Activated CD4-positive, alpha-beta T cell treated with anti-CD3 and anti-CD28 coated beads, Interleukin-2, amount 10 ng/mL, durations not matched to agents 7 days and 5 days (primary cell): ENCODE measurements around the gene SLC6A13. TPM values are rescaled to one million over a fixed set of nuclear protein-coding genes. Genes with fewer than 3 reads are reported as not detected.

Source experiments
- CTCF ChIA-PET: fragments of 350-600 bp; sonication (Branson Sonifier 250); formaldehyde crosslinking; loops from one replicate; lab custom pipeline; 2021; ENCODE audit warnings: antibody characterized with exemption; lab: Charles Lee
- POLR2A ChIA-PET: fragments of 350-600 bp; sonication (Branson Sonifier 250); formaldehyde crosslinking; loops from one replicate; lab custom pipeline; 2021; ENCODE audit warnings: antibody characterized with exemption; lab: Charles Lee
- DNase-seq: peaks from one replicate; pipeline ENCODE4 v3.0.0-alpha.2; 2020
- H3K27ac Mint-ChIP-seq: one replicate; pipeline ENCODE4 v1.8.0; 2021; ENCODE audit warnings: mild to moderate bottlenecking, moderate library complexity, mixed read lengths
- H3K27me3 Mint-ChIP-seq: one replicate; pipeline ENCODE4 v1.8.0; 2021; ENCODE audit warnings: mixed read lengths
- H3K36me3 Mint-ChIP-seq: one replicate; pipeline ENCODE4 v1.8.0; 2021; ENCODE audit warnings: low read depth, mixed read lengths
- H3K4me1 Mint-ChIP-seq: one replicate; pipeline ENCODE4 v1.8.0; 2021; ENCODE audit warnings: mixed read lengths
- H3K4me3 Mint-ChIP-seq: one replicate; pipeline ENCODE4 v1.8.0; 2021; ENCODE audit warnings: mild to moderate bottlenecking, moderate library complexity, mixed read lengths
- H3K9me3 Mint-ChIP-seq: one replicate; pipeline ENCODE4 v1.8.0; 2021; ENCODE audit warnings: mixed read lengths
- total RNA-seq, 2 experiments: library from RNA; stranded (reverse); gene quantifications; one replicate each; pipeline ENCODE4 v1.2.3, GENCODE V29; 2021

The SLC6A13 gene
- total RNA-seq, 2 experiments from 2014 or later = 0.15 to 0.19 TPM

- H3K36me3 Mint-ChIP-seq = no peaks in the 10 kb centered on the region
Observed at GRCh38 chr12:257521-258321, 4.9 kb downstream of the SLC6A13 start.

DNA sequence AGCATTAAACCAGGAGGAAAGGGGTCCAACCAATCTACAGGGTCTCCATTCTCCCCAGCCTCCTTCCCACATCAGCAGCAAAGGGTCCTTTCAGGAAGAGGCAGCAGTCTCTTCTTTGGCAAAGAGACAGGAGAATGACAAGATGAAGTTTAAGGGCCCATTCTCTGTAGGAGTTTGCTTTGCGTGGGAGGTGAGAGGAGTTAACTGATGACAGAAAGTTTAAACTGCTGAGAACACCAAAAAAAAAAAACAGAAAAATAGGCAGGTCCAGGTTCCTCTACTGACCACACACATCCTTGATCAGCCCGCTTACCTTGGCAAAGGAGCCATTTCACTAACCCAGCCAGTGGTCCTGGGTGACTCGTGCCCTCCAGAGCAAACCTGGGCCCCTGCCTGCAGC is 5.7 kb downstream of the SLC6A13 start:
- POLR2A ChIA-PET = no interaction called here
- CTCF ChIA-PET = interaction anchor here (0.9 kb wide), 1 partner anchor 9 kb away, joined by 3 read pairs; no protein-coding TSS in a partner anchor
- H3K4me1 Mint-ChIP-seq = no peaks in the 10 kb centered on the region
- no peak overlapping the region for H3K4me3 Mint-ChIP-seq
- H3K27ac Mint-ChIP-seq = no peak overlapping the region
- no peaks in the 10 kb centered on the region for H3K9me3 Mint-ChIP-seq
- no peaks in the 10 kb centered on the region for H3K36me3 Mint-ChIP-seq
- no peak for DNase-seq
- peaks cover 7% of the 10 kb centered on the region for H3K27me3 Mint-ChIP-seq

More at GRCh38 chr12:257521-258321, 4.9 kb downstream of the SLC6A13 start:
- Mint-ChIP-seq H3K9me3 (no peaks in the 10 kb centered on the region), H3K27me3 (peaks cover 7% of the 10 kb centered on the region), H3K27ac (peak overlapping the region; percentile 9), H3K4me3 (no peak overlapping the region), H3K4me1 (no peaks in the 10 kb centered on the region)
- CTCF ChIA-PET = interaction anchor here (1.0 to 1.5 kb wide), 3 partner anchors 10 to 38 kb away, joined by 3 to 4 read pairs (median 4); no protein-coding TSS in a partner anchor
- POLR2A ChIA-PET = no interaction called here
- no peak for DNase-seq

DNA sequence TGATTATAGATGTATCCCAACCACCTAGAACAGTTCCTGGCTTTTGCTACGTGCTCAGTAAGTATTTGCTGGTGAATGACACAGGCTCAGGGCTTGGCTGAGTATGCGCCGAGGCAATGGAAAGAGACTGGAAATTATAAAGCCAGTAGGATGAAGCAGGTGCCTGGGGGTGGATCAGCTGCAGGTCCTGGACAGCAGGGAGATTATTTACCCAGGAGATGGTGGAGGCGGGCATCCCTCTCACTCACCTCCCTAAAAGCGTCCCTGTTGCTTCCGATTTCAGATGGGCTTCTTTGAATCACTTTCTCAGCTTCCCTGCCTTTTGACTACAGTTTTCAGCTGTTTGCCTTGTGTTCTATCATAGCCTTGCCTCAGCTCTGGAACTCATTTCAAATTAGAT is 6.4 kb downstream of the SLC6A13 start:
- H3K4me3 Mint-ChIP-seq = no peak overlapping the region
- no peak overlapping the region for H3K27ac Mint-ChIP-seq
- no peaks in the 10 kb centered on the region for H3K4me1 Mint-ChIP-seq
- no peak for DNase-seq
- no peaks in the 10 kb centered on the region for H3K9me3 Mint-ChIP-seq
- peaks cover 7% of the 10 kb centered on the region for H3K27me3 Mint-ChIP-seq
- H3K36me3 Mint-ChIP-seq = no peaks in the 10 kb centered on the region
- ChIA-PET POLR2A (no interaction called here), CTCF (interaction anchor here (0.9 kb wide), 1 partner anchor 8 kb away, joined by 3 read pairs; no protein-coding TSS in a partner anchor)

DNA sequence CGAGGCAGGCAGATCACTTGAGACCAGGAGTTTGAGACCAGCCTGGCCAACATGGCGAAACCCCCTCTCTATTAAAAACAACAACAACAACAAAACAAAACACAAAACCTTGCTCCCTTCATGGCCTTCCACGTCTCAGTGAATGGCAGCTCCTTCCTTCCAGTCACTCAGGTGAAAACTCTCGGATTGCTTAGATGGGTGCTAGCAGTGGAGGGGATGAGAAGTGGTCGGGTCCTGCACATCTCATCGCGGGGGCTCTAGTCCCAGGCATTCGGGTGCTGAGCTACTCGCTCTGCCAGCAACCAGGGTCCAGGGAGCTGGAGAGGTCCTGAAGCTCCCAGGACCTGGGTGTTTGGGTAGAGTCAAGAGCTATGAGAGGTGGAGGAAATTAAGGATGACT is 7.7 kb downstream of the SLC6A13 start:
- CTCF ChIA-PET = no interaction called here
- H3K36me3 Mint-ChIP-seq = no peaks in the 10 kb centered on the region
- no peak overlapping the region for H3K27ac Mint-ChIP-seq
- H3K9me3 Mint-ChIP-seq = no peaks in the 10 kb centered on the region
- H3K4me1 Mint-ChIP-seq = no peaks in the 10 kb centered on the region
- POLR2A ChIA-PET = no interaction called here
- H3K27me3 Mint-ChIP-seq = peaks cover 5% of the 10 kb centered on the region
- no peak overlapping the region for H3K4me3 Mint-ChIP-seq
- no peak for DNase-seq

- H3K9me3 Mint-ChIP-seq = no peaks in the 10 kb centered on the region
- ChIA-PET POLR2A (no interaction called here), CTCF (no interaction called here)
- peaks cover 8% of the 10 kb centered on the region for H3K27me3 Mint-ChIP-seq
- no peak overlapping the region for H3K4me3 Mint-ChIP-seq
- no peaks in the 10 kb centered on the region for H3K36me3 Mint-ChIP-seq
- no peak for DNase-seq
- H3K27ac Mint-ChIP-seq = no peak overlapping the region
- H3K4me1 Mint-ChIP-seq = no peaks in the 10 kb centered on the region
Observed at GRCh38 chr12:254039-254438, 8.6 kb downstream of the SLC6A13 start.

DNA sequence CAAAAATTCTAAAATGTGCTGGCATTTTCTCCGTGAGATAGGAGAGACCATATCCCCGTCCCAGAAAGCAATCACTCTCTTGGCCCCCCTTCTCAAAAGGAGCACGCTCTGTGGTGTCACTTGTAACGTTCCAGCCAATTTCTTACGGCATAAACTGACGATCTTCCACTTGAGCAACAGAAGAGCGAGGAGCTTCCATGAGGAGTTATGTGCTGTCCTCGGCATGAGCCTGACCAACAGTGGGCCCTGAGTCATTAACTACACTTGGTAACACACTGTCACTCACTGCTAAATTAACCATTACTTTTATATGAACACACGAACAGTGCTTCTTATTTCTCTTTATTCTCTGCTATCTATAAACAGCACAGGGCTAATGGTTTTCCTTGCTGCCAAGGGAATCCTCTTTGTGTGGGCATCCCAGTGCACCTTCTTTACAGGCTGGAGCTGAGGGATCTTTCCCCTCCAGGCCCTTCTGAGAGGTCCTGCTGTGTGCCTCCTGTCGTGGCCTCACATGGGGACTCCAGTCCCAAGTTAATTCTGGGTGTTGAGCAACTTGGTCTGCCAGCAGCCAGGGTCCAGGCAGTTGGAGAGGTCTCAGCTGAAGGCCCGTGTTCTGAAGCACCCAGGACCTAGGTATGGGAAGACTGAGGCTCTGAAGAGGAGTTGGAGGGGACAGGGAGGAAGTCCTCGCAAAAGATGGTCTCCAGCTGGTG is 9.4 kb downstream of the SLC6A13 start:
- Mint-ChIP-seq H3K27me3 (peaks cover 13% of the 10 kb centered on the region), H3K9me3 (no peaks in the 10 kb centered on the region), H3K4me1 (no peaks in the 10 kb centered on the region), H3K27ac (no peak overlapping the region), H3K36me3 (no peaks in the 10 kb centered on the region), H3K4me3 (no peak overlapping the region)
- ChIA-PET CTCF (no interaction called here), POLR2A (no interaction called here)
- no peak for DNase-seq

GRCh38 chr12:252636-253035 is 10.0 kb downstream of the SLC6A13 start:
- CTCF ChIA-PET = no interaction called here
- Mint-ChIP-seq H3K4me1 (no peaks in the 10 kb centered on the region), H3K27me3 (peaks cover 17% of the 10 kb centered on the region), H3K9me3 (peaks cover 4% of the 10 kb centered on the region), H3K27ac (no peak overlapping the region), H3K4me3 (no peak overlapping the region), H3K36me3 (no peaks in the 10 kb centered on the region)
- POLR2A ChIA-PET = no interaction called here
- no peak for DNase-seq

DNA sequence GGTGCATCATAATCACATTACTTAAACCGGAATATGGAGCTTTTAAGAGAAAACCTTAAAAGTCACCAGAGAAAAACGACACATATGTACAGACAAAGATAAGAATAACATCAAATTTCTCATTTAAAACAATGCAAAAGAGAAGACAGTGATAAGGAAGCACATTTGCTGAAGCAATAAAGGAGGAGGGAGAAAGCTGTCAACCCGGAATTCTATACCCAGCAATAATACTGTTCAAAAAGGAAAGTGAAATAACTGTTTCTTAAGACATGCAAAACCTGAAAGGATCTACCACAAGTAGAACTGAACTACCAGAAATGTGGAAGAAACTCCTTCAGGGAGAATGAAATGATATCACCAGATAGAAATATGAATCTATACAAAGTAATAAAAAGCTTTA is 15.4 kb downstream of the SLC6A13 start:
- H3K4me3 Mint-ChIP-seq = no peak overlapping the region
- CTCF ChIA-PET = interaction anchor here (0.6 to 1.0 kb wide), 3 partner anchors 11 to 1093 kb away, joined by 3 read pairs; no protein-coding TSS in a partner anchor

DNA sequence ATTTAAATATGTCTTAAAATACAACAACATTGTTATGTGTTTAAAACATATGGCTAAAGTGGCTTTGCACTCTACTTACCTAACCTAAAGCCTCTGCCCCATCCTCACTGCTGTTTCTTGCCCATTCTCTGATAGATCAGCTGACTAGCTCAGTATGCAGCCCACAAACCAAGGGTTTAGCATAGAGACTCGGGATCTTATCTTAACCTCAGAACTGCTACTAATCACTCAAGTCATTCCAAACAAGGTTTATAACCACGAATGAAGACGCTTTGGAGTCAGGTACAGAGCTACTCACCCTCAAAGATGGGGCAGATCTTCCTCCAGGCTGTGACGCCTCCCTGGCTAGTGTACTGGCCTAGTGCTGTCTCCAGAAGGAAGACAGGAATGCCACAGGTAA is 19.3 kb downstream of the SLC6A13 start:
- no peaks in the 10 kb centered on the region for H3K36me3 Mint-ChIP-seq
- no peaks in the 10 kb centered on the region for H3K4me1 Mint-ChIP-seq
- H3K4me3 Mint-ChIP-seq = no peak overlapping the region
- peaks cover 12% of the 10 kb centered on the region for H3K9me3 Mint-ChIP-seq
- H3K27me3 Mint-ChIP-seq = peaks cover 7% of the 10 kb centered on the region
- no peak overlapping the region for H3K27ac Mint-ChIP-seq
- ChIA-PET POLR2A (no interaction called here), CTCF (no interaction called here)
- no peak for DNase-seq

More for the DNA sequence above, 15.4 kb downstream of the SLC6A13 start:
- peaks cover 12% of the 10 kb centered on the region for H3K9me3 Mint-ChIP-seq
- peaks cover 18% of the 10 kb centered on the region for H3K27me3 Mint-ChIP-seq
- H3K27ac Mint-ChIP-seq = no peak overlapping the region
- no peaks in the 10 kb centered on the region for H3K36me3 Mint-ChIP-seq
- DNase-seq = no peak
- POLR2A ChIA-PET = no interaction called here
- H3K4me1 Mint-ChIP-seq = no peaks in the 10 kb centered on the region

- no peak for DNase-seq
- CTCF ChIA-PET = no interaction called here
Observed at GRCh38 chr12:242496-242895, 20.1 kb downstream of the SLC6A13 start.

DNA sequence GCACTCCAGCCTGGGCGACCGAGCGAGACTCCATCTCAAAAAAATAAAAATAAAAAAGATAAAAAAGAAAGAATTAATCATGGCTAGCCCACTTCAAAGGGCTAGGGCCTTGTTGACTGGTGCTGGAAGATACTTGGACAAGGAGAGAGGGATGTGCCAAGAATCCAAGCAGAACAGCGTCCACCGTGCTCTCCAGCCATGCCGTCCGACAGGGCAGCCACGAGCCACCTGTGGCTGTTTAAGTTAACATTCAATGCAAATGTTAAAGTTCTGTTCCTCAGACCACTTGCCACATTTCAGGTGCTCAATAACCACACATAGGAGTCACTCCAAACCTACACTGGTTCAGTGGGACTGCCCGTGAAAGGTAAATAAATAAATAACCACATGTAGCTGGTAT is 21.4 kb downstream of the SLC6A13 start:
- no peak overlapping the region for H3K27ac Mint-ChIP-seq
- peaks cover 5% of the 10 kb centered on the region for H3K9me3 Mint-ChIP-seq
- H3K4me1 Mint-ChIP-seq = no peaks in the 10 kb centered on the region
- no peak overlapping the region for H3K4me3 Mint-ChIP-seq
- POLR2A ChIA-PET = no interaction called here
- H3K36me3 Mint-ChIP-seq = no peaks in the 10 kb centered on the region
- DNase-seq = no peak
- no peaks in the 10 kb centered on the region for H3K27me3 Mint-ChIP-seq
- CTCF ChIA-PET = no interaction called here

More at GRCh38 chr12:242496-242895, 20.1 kb downstream of the SLC6A13 start:
- H3K9me3 Mint-ChIP-seq = peaks cover 8% of the 10 kb centered on the region
- POLR2A ChIA-PET = no interaction called here
- H3K27ac Mint-ChIP-seq = no peak overlapping the region
- peaks cover 2% of the 10 kb centered on the region for H3K27me3 Mint-ChIP-seq
- H3K4me3 Mint-ChIP-seq = no peak overlapping the region
- H3K36me3 Mint-ChIP-seq = no peaks in the 10 kb centered on the region
- no peaks in the 10 kb centered on the region for H3K4me1 Mint-ChIP-seq

DNA sequence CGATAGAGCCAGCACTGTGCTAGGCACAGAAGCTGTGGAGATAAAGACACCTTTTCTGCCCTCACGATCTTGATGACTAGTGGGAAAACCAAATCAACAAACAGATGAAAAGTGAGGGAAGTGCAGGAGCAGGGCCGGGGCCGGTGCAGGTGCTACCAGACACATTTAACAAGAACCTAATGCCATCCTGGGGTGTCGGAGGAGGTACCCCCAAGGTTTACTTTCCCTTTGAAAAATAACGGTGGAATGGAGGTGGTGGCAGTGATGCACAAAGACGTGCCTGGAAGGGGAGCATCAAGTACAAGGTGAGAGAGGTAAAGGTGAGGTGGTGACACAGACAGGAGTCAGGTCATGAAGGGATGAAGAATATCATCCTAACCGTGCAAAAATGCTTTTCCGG is 22.1 kb downstream of the SLC6A13 start:
- no peaks in the 10 kb centered on the region for H3K27me3 Mint-ChIP-seq
- H3K9me3 Mint-ChIP-seq = peaks cover 11% of the 10 kb centered on the region

More for the DNA sequence above, 22.1 kb downstream of the SLC6A13 start:
- Mint-ChIP-seq H3K4me1 (no peaks in the 10 kb centered on the region), H3K4me3 (no peak overlapping the region), H3K27ac (no peak overlapping the region), H3K36me3 (peaks cover 2% of the 10 kb centered on the region)
- ChIA-PET POLR2A (no interaction called here), CTCF (interaction anchor here (1.4 kb wide), 1 partner anchor 18 kb away, joined by 3 read pairs; no protein-coding TSS in a partner anchor)
- no peak for DNase-seq
